Measurements from ENCODE around the gene ASIC4. TPM values are rescaled to one million over a fixed set of nuclear protein-coding genes. Genes with fewer than 3 reads are reported as not detected.

Gene ASIC4
- total and polyA plus RNA-seq, 2 of the 13 experiments (the other 11 are each of a cell fraction or from before 2014, with no cell fraction given) = 0.03 TPM; not detected in 1

DNA sequence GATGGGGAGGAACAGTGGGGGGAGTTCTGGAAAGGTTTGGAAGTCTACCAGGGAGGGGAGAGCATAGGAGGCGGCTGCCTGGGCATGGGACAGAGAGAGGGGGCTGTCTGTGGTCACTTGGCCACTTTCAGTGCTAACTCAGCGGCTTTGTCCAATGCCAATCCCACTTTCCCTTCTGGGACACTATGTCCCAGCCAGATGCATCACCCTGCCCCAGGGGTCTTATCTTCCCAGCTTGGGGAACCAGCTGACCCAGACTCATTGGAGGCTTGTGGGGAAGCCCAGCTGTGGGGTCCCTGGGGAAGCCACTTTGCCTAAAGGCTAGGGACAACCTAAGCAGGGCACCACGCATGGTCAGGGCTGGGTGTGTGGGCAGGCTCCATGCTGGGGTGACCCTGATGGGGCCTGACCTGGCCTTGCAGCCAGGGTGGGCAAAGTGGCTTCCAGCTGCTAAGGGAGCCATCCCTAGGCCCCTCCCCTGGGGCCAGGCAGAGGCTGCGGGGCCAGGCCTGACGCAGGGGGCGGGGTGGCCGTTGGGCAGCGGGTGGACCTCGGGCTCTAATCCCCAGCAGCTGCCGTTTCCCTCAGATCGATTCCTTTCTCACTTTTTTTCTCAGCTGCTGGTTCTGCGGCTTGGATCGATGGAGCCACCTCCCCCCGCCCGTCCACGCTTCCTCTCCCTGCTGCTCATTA, 1.6 kb upstream of the ASIC4 start (continued):
- no peak for TF ChIP-seq ZNF232 (CRISPR knock-in tag; IDR thresholded peaks at IDR 0.05; ENCODE audit: borderline replicate concordance)
- no peak for TF ChIP-seq HOXD1 (CRISPR knock-in tag; IDR thresholded peaks at IDR 0.05)
- TF ChIP-seq ZNF737 (CRISPR knock-in tag; IDR thresholded peaks at IDR 0.05; ENCODE audit: borderline replicate concordance) = no peak
- peak; percentile 47; the same call in 1 of the 2 replicates for TF ChIP-seq GABPB1 (CRISPR knock-in tag; IDR thresholded peaks at IDR 0.05)
- no peak; the same call in none of the 2 replicates for TF ChIP-seq GATAD2A (CRISPR knock-in tag; IDR thresholded peaks at IDR 0.05)
- TF ChIP-seq SRF (IDR thresholded peaks at IDR 0.05; ENCODE audit: low read depth, low read length) = no peak
- no peak for TF ChIP-seq PRMT3 (CRISPR knock-in tag; IDR thresholded peaks at IDR 0.05; ENCODE audit: borderline replicate concordance, low read depth)
- TF ChIP-seq, protein P1, sequence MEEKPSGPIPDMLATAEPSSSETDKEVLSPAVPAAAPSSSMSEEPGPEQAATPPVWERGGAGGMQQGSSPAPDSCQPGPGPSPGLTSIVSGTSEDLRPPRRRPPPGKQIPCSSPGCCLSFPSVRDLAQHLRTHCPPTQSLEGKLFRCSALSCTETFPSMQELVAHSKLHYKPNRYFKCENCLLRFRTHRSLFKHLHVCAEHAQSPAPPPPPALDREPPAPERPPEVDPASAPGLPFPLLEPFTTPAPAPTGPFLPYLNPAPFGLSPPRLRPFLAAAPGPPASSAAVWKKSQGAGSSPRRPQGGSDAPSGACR (CRISPR knock-in tag; IDR thresholded peaks at IDR 0.05) = no peak
- TF ChIP-seq TCF7 (IDR thresholded peaks at IDR 0.05; ENCODE audit: low read depth) = no peak
- TF ChIP-seq GZF1 (CRISPR knock-in tag; IDR thresholded peaks at IDR 0.05) = no peak
- TF ChIP-seq ETV6 (CRISPR knock-in tag; conservative IDR thresholded peaks at IDR 0.05) = 0 out of 2 replicates have a peak, but pooled peaks have one; percentile 36
- TF ChIP-seq ZNF367 (CRISPR knock-in tag; IDR thresholded peaks at IDR 0.05; ENCODE audit: borderline replicate concordance) = no peak
- TF ChIP-seq CHD2 (IDR thresholded peaks at IDR 0.05; ENCODE audit: low read depth, low read length) = no peak
- TF ChIP-seq NCOA2 (CRISPR knock-in tag; IDR thresholded peaks at IDR 0.05) = no peak
- TF ChIP-seq ZNF552 (CRISPR knock-in tag; IDR thresholded peaks at IDR 0.05; ENCODE audit: borderline replicate concordance) = no peak
- no peak for TF ChIP-seq FOXM1 (CRISPR knock-in tag; IDR thresholded peaks at IDR 0.05)
- no peak for TF ChIP-seq RFX3 (CRISPR knock-in tag; IDR thresholded peaks at IDR 0.05)
- no peak for TF ChIP-seq MED8 (CRISPR knock-in tag; IDR thresholded peaks at IDR 0.05; ENCODE audit: insufficient replicate concordance)
- TF ChIP-seq, protein P2, sequence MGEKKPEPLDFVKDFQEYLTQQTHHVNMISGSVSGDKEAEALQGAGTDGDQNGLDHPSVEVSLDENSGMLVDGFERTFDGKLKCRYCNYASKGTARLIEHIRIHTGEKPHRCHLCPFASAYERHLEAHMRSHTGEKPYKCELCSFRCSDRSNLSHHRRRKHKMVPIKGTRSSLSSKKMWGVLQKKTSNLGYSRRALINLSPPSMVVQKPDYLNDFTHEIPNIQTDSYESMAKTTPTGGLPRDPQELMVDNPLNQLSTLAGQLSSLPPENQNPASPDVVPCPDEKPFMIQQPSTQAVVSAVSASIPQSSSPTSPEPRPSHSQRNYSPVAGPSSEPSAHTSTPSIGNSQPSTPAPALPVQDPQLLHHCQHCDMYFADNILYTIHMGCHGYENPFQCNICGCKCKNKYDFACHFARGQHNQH (CRISPR knock-in tag; IDR thresholded peaks at IDR 0.05) = no peak
- no peak for TF ChIP-seq SMC3 (IDR thresholded peaks at IDR 0.05; ENCODE audit: low read length)
- TF ChIP-seq SALL2 (CRISPR knock-in tag; IDR thresholded peaks at IDR 0.05) = no peak
- TF ChIP-seq RAD51 (IDR thresholded peaks at IDR 0.05; ENCODE audit: borderline replicate concordance) = no peak
- TF ChIP-seq, protein P3, sequence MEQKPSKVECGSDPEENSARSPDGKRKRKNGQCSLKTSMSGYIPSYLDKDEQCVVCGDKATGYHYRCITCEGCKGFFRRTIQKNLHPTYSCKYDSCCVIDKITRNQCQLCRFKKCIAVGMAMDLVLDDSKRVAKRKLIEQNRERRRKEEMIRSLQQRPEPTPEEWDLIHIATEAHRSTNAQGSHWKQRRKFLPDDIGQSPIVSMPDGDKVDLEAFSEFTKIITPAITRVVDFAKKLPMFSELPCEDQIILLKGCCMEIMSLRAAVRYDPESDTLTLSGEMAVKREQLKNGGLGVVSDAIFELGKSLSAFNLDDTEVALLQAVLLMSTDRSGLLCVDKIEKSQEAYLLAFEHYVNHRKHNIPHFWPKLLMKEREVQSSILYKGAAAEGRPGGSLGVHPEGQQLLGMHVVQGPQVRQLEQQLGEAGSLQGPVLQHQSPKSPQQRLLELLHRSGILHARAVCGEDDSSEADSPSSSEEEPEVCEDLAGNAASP (CRISPR knock-in tag; IDR thresholded peaks at IDR 0.05; ENCODE audit: borderline replicate concordance) = no peak
- TF ChIP-seq, protein P4, sequence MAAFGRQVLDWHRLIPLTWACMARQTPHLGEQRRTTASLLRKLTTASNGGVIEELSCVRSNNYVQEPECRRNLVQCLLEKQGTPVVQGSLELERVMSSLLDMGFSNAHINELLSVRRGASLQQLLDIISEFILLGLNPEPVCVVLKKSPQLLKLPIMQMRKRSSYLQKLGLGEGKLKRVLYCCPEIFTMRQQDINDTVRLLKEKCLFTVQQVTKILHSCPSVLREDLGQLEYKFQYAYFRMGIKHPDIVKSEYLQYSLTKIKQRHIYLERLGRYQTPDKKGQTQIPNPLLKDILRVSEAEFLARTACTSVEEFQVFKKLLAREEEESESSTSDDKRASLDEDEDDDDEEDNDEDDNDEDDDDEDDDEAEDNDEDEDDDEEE (CRISPR knock-in tag; IDR thresholded peaks at IDR 0.05) = no peak
- TF ChIP-seq, protein P5, sequence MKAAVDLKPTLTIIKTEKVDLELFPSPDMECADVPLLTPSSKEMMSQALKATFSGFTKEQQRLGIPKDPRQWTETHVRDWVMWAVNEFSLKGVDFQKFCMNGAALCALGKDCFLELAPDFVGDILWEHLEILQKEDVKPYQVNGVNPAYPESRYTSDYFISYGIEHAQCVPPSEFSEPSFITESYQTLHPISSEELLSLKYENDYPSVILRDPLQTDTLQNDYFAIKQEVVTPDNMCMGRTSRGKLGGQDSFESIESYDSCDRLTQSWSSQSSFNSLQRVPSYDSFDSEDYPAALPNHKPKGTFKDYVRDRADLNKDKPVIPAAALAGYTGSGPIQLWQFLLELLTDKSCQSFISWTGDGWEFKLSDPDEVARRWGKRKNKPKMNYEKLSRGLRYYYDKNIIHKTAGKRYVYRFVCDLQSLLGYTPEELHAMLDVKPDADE (CRISPR knock-in tag; IDR thresholded peaks at IDR 0.05) = no peak
- no peak for TF ChIP-seq POLR2G (IDR thresholded peaks at IDR 0.05; ENCODE audit: low read depth, low read length)
- TF ChIP-seq ZNF614 (CRISPR knock-in tag; IDR thresholded peaks at IDR 0.05; ENCODE audit: borderline replicate concordance) = no peak

Data from HepG2 (cell line).